ENCODE measurements around the gene RNPEPL1.

RNPEPL1 gene

DNA sequence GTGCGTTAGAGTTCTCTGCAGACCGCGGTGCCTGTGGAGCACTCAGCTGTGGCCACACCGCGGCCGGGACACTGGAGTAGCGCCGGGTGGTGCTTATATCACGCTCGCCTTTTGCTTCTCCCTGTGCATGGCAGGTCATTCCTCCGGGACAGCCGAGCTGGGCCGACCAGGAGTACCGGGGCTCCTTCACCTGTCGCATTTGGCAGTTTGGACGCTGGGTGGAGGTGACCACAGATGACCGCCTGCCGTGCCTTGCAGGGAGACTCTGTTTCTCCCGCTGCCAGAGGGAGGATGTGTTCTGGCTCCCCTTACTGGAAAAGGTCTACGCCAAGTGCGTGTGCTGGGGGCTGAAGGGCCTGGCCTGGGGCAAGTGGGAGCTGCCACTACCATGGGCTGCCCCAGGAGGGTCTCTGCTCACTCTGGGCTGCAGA, 22.4 kb downstream of the RNPEPL1 start:
- DNase-seq (ENCODE audit: low read depth in 2 of 2), result no peak

DNA sequence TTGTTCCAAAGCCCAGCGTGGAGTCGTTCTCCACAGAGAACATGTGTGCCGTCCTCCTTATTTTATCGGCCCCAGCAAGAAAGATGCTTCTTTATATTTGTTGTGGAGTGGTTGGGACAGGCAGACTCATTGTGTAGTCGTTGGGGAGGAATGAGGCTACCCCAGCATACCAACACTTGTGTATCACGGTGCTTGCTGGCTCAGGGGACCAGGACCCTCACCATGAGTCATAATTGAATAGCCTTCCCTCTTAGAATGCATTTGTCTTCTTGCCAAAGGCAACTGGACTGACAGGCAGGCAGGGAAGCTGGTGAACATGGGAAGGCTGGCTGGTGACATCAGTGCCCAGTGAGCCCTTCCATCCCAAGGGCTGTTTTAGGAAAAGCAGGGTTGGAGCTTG, 22.9 kb downstream of the RNPEPL1 start:
- DNase-seq (ENCODE audit: low read depth in 2 of 2), result no peak

DNA sequence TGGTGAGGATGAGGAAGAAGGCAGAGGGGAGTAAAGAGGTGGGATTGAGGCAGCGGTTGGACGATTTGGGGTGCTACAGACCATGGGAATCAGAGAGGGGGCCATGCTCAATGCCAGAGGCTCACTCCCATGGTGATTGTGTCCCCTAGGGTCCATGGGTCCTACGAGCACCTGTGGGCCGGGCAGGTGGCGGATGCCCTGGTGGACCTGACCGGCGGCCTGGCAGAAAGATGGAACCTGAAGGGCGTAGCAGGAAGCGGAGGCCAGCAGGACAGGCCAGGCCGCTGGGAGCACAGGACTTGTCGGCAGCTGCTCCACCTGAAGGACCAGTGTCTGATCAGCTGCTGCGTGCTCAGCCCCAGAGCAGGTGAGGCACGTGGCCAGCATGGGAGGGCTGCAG, 23.5 kb downstream of the RNPEPL1 start:
- no peak for DNase-seq (ENCODE audit: low read depth in 2 of 2)

DNA sequence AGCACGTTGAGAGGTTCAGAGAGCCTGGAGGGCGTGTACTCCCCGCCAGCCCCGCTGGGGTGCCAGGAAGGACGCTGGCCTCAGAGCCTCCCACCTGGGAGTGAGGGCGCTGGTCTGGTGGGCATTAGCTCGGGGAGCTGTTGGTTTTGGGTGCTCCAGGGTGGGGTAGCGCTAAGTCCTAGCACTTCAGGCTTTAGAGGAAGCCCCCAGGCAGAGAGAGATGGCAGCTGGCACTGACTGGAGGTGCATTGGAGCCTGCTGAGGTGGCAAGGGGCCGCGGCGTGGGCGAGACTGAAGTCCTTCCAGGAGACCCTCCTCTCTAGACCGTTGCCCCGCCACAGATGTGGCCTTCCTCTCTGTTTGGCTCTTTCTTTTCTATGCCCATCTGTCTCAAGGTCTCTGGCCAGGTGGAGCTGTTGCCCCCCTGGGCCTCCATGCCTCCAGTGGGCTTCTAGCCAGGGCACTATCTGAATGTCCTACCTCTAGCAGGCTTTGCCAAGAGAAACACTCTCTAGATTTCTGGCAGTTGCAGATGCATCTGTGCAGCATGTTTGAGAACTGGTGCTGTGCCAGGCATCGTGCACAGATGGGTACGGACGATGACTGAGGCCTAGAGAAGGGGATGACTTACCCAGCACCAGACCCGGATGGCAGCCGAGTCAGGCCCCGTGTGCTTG, 24.9 kb downstream of the RNPEPL1 start:
- no peak for DNase-seq (ENCODE audit: low read depth in 2 of 2)

DNA sequence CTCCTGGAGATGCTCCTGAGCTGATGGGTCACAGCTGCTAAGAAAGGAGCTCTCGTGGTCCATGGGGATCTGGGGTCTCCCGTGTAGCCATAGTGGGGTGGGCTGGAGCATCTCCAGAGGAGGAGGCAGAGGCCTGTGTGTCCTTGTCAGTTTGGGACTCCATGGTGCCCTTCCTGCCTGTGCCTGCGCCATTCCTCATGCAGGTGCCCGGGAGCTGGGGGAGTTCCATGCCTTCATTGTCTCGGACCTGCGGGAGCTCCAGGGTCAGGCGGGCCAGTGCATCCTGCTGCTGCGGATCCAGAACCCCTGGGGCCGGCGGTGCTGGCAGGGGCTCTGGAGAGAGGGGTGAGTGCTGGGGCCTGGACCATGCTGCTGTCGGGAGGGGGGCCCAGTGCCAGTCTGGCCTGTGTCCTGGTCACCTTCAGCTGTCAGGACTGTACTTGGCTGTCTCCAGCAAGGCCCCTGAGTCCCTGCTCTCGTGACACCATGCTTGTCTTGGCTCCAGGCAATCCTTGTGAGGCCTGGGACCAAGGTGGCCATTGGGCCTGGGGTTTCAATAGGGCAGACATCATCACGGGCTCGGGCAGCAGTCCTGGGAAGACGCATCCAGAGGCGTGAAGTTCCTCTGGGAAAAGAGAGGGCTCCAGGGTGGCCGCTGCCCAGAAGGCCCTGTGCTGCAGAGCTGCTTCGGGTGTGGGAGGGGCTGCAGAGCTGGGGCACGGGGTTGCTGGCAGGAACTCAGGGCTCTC, 25.6 kb downstream of the RNPEPL1 start:
- no peak for DNase-seq (ENCODE audit: low read depth in 2 of 2)

DNA sequence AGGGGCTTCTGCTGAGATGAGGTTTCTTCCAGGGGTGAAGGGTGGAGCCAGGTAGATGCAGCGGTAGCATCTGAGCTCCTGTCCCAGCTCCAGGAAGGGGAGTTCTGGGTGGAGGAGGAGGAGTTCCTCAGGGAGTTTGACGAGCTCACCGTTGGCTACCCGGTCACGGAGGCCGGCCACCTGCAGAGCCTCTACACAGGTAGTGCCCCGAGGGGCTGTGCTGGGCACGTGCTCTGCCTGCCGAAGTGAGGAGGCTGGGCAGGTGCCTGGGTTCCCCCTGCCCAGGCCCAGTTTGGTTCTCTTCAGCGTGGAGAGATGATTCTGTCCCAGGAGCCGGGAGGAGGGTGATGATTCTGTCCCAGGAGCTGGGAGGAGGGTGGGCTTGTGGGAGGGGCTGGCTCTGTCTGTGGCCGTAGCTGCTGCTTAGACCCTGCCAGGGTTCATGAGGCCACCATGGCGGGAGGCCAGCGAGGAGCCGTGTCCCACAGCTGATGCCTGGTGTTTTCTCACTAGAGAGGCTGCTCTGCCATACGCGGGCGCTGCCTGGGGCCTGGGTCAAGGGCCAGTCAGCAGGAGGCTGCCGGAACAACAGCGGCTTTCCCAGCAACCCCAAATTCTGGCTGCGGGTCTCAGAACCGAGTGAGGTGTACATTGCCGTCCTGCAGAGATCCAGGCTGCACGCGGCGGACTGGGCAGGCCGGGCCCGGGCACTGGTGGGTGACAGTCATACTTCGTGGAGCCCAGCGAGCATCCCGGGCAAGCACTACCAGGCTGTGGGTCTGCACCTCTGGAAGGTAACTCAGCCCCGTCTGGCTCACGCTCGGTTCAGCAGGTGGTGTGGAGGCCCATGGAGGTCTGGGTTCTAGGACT, 26.5 kb downstream of the RNPEPL1 start:
- DNase-seq (ENCODE audit: low read depth in 2 of 2), result no peak

DNA sequence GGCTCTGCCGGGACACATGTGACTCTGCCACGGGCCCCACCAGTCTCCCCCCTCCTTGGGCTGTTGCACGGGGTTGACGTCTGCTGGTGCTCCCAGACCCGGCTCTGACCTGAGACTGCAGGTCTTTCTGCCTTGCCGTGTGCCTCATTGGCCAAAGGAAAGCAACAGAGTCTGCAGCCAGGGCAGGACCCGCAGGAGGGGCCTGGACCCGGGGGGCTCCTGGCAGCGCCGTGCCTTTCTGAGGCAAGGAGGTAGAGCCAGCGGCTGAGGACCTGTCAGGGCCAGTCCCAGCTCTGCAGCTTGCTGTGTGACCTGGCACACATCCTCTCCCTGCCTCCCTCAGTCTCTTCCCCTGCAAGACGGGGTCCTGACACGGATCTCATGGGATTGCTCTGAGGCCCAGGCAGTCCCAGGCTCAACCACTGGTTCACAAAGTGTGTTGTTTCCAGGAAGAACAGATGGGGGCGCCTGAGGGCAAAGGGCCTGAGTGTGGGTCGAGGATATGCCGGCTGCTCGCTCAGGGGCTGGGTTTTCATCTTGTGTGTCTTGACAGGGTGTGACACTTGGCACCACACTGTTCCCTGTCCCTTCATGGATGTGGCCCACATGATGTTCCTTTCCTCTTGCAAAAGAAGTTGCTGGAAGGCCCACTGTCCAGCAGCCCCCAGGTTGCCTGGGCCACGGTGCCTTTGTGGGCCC, 27.2 kb downstream of the RNPEPL1 start:
- no peak for DNase-seq (ENCODE audit: low read depth in 2 of 2)

DNA sequence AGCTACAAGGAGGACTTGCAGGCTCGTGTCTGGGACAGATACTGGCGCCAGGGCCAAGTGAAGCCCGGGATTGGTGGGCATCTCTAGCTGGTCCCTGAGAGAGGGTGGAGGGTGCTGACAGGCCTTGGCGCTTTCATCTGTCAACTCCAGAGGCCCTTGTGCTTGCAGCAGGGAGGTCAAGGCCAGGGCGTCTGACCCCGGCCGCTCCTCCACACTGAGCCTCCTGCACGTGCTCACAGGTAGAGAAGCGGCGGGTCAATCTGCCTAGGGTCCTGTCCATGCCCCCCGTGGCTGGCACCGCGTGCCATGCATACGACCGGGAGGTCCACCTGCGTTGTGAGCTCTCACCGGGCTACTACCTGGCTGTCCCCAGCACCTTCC, 27.8 kb downstream of the RNPEPL1 start:
- no peak for DNase-seq (ENCODE audit: low read depth in 2 of 2)

DNA sequence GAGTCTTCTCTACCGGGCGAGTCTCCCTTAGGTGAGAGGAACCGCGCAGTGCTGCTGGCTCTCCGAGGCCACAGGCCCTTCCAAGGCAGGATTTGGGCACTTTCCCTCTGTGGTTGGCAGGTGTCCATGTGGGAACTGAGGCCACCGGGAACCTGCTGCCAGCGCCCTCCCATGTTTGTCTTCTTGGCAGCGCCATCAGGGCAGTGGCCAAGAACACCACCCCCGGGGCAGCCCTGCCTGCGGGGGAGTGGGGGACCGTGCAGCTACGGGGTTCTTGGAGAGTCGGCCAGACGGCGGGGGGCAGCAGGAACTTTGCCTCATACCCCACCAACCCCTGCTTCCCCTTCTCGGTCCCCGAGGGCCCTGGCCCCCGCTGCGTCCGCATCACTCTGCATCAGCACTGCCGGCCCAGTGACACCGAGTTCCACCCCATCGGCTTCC, 28.2 kb downstream of the RNPEPL1 start:
- DNase-seq (ENCODE audit: low read depth in 2 of 2), result no peak

DNA sequence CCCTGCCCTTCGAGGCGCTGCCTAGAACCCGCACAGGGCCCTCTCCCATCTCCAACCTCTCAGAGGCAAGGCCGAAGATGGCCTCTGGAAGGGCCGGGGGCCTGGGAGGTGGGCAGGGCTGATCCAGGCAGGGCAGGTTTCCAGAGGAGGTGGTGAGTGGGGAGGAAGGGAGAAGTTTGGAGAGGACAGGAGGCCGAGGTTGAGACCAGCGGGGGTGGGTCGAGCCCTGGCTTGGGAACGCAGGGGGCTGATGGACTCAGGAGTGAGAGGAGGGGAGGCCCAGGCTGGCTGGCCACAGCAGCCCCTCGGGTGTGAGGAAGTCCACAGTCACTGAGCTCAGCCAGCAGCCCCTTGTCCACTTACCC, 28.8 kb downstream of the RNPEPL1 start:
- DNase-seq (ENCODE audit: low read depth in 2 of 2), result no peak

DNA sequence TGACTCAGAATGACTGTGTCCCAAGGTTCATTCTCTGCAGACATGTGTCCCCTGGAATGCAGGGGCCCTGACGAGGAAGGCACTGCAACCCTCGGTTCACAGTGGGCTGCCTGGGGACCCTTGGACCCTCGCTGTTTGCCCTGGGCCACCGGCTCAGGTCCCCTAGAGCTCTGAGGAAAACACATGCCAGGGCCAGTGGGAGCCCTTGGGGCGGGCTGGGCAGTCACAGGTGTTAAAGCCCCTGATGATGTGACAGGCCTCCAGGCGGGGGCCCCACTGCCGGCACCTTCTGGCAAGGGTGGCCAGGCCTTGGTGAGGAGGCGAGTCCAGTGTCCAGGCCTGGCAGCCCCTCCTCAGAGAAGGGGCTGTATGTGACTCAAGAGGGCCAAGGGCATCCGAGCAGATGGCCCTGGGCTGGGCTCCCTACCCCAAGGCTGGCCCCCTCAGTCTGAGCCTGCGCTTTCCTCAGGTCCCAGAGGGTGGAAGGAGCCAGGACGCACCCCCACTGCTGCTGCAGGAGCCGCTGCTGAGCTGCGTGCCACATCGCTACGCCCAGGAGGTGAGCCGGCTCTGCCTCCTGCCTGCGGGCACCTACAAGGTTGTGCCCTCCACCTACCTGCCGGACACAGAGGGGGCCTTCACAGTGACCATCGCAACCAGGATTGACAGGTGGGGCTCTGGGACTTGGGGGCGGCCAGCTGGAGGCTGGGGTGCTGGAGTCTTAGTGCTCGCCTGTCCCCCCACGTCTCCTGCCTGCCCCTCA, 29.3 kb downstream of the RNPEPL1 start:
- no peak for DNase-seq (ENCODE audit: low read depth in 2 of 2)

DNA sequence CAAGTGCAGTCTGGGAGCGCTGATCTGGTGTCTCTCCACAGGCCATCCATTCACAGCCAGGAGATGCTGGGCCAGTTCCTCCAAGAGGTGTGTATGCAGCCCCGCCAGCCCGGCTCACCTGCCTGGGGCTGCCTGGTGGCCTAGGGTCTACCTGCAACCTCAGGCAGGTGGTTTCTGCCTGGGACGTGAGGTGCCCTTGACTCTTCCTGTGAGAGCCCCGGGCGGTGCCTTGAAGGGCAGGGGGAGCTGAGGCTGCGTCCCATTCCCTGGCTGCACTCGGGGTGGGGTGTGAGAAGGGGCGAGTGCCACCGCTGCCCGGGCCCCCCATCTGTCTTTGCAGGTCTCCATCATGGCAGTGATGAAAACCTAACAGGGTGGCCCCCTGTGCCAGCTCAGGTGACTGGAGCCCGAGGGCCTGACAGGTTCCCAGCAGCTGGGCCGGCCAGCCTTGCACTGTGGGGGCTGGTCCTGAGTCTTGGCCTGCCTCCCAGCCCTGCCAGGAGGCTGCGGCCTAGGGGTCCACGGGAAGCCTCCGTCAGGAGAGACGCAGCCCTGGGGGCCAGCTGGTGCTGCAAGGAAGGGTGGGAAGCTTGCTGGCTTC, 30.1 kb downstream of the RNPEPL1 start:
- no peak for DNase-seq (ENCODE audit: low read depth in 2 of 2)

DNA sequence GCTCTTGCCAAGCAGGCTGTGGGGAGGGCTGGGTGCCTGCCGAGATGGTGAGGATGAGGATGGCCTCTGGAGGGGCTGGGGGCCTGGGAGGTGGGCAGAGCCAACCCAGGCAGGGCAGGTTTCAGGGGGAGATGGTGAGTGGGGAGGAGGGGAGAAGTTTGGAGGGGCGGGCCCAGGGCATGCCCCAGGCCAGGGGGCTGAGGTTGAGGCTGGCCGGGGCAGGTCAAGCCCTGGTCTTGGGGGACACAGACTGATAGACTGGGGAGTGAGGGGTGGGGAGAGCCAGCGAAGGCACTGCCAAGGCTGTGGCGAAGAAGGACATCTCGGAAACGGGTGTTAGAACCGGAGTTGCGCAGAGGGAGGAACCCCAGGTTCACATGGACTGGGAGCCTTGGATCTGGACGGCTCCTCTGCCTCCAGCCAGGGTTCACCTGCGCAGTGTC, 30.9 kb downstream of the RNPEPL1 start:
- no peak for DNase-seq (ENCODE audit: low read depth in 2 of 2)

DNA sequence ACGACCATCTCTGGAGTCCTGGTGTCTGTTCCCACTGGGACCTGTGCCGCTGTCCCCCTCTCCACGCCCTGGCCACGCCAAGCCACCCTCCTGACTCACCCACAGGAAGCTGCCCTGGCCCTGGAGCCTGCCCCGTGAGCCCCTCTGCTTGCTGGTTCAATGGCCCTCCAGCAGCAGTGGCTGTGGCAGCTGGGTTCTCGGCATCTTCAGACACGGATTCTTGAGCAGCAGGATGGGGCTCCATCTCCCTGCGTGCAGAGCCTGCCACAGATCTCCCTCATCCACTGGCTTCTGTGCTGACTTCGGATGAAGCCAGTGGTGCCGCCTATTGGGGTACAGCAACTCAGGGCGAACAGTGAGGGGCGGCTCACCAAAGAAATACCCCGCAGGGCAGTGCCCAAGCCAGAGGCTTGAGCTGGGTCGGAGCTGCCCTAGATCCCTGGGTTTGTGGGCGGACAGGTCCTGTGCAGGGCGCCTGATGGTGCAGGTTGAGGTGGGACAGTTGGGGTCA, 32.2 kb downstream of the RNPEPL1 start:
- DNase-seq (ENCODE audit: low read depth in 2 of 2), result no peak

DNA sequence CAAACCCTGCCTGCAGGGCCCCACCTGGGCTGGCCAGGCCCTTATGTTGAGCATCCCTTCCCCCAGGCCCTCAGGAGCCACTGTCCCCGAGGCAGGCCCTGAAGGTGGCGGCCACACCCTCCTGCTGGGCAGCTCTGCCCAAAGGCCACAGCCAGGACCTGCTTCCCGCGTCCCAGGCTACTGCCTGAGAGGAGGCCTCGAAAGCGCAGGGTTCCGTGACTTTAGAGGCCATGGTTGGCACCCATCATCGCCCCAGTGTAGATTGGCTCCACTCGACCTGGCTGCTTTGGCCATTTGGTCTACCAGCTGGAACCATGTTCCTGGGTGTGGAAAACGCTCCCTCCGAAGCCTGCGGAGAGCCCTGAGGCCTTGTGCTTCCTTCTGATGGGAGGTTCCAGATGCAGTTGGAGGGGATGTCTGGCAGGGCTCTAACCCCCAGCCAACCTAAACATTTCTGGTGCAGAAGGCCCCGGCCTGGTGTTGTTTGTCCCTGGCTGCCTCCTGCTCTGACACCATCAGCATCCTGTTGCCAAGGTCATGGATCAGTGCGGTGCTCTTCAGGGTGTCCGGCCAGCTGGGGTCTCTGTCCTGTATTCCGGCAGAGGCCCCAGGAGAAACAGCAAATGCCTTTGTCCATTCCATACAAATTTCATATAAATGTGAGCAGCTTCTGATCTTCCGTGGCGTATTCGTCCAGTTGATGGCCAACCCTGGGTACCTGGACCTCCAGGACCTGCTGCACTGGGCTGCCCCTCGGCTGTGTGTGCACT, 33.0 kb downstream of the RNPEPL1 start:
- no peak for DNase-seq (ENCODE audit: low read depth in 2 of 2)

DNA sequence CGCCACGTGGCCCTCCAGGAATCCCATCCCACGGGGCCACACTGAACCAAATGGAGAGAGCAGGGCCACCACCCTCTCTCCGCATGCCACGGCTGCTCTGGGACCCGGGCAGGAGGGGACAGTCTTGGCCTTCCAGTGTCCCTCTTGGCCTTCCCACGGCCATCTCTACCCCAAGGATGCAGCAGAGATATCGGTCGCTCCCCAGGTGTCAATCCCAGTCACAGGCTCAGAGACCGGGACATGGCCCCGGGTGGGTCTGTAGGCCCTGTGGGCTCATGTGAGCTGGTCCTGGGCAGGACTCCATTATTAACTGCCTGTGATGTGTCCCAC, 33.5 kb downstream of the RNPEPL1 start:
- DNase-seq (ENCODE audit: low read depth in 2 of 2), result no peak

DNA sequence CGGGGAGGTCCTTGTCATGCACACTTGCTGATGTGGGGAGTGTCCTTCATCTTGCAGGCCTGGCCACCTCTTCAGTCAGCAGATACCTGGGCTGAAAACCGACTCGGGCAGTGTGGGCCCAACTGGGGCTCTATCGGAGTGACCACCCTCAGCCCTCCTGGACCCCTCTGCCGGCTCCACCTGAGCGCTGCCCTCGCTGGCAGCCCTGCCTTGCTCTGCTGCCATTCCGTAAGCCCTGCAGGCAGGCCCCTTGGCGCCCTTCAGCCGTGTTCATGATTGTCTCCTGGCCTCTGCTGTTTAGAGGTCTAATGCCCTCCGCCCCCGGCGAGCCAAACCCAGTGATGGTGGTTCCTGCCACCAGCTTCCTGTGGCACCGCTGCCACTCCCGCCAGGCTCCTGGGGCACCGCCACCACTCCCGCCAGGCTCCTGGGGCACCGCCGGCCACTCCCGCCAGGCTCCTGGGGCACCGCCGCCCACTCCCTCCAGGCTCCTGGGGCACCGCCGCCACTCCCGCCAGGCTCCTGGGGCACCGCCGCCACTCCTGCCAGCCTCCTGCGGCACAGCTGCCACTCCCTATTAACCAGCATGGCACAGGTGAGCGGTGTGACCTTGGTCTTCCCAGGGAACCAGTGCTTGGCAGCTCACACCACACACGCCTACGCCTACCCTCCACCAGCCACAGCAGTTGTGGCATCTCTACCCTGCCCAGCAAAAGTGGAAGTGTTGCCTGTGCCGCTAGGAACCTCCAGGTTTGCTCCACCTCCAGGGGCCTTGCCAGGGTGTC, 34.2 kb downstream of the RNPEPL1 start:
- DNase-seq (ENCODE audit: low read depth in 2 of 2), result no peak

DNA sequence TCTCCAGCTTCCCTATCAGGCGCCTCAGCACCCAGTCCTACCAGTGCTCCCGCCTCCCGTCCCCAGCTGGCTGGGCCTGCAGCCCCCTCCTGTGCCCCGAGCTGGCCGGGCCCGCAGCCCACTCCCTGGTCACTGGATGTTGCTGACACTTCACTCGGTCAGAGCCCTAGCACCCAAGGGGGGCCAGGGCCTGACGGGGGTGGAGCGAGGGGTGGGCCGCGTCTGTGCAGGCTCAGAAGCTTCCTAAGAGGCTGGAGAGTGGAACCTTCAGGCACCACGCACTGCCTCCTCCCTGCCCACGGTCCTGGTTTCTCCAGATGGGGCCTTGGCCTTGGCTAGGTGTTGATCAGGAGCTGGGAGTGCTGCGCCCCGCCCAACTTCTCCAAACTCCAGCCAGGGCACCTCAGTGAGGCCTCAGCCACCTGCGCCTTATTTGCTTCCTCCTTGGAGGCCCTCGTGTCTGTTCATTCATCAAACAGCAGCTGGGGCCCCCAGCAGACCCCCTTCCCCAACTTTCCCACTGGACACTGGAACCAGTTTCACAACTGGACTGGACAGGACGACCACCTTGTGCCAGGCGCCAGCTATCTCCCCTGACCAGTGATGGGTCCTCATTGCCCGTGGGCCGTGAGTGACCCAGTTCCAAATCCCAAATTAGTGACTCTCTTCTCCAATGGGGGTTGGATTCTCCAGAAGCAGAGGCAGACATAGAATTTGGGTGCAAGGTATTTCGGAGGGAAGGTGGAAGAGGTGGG, 35.0 kb downstream of the RNPEPL1 start:
- DNase-seq (ENCODE audit: low read depth in 2 of 2), result no peak
